HG03064 (cell line): ENCODE data around the gene CNTNAP2.
"Not testable (repeated sequence)": the region's sequence is repeated elsewhere in the genome, so short reads cannot be mapped to it uniquely, and the experiment has no call there.

Experiments
- ATAC-seq: cut with Tn5 transposase; IDR thresholded peaks from one replicate; pipeline ENCODE4 v1.9.1; 2021; ENCODE audit warnings: low read depth; ENCODE audit not compliant: unreplicated experiment

The CNTNAP2 gene

GRCh38 chr7:146146831-146147486, 30.4 kb downstream of the CNTNAP2 start:
- no peak for ATAC-seq

DNA sequence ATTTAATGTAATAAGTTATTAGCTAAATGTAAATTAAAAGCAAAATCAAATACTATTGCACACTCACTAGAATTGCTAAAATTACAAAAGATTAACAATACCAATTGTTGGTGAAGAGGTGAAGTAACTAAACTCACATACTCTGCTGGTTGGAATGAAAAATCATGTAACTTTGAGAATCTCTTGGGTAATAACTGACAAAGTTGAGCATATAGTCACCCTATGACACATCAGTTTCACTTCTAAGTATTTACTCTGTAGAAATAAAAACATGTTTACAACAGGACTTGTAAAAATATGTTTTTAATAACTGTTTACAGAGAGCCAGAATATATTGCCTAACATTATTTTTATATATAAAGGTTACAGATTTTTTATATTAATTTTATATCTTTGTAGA, 33.6 kb downstream of the CNTNAP2 start:
- no peak for ATAC-seq

DNA sequence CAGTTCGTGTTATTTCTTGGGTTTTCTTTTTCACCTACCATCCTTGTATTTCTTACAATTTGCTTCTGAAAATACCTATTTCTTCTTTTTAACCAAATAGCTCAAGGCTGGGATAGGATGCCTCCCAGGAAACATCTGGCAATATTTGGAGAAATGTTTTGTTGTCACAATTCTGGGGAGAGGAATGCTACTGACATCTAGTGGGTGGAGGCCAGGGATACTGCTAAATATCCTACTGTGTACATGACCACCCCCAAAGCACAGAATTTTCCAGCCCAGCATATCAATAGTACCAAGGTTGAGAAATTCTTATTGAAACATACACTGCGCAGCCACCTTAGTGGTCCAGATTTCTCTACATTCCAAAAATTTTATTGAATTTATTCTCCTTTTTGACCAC, 55.5 kb downstream of the CNTNAP2 start:
- no peak for ATAC-seq

DNA sequence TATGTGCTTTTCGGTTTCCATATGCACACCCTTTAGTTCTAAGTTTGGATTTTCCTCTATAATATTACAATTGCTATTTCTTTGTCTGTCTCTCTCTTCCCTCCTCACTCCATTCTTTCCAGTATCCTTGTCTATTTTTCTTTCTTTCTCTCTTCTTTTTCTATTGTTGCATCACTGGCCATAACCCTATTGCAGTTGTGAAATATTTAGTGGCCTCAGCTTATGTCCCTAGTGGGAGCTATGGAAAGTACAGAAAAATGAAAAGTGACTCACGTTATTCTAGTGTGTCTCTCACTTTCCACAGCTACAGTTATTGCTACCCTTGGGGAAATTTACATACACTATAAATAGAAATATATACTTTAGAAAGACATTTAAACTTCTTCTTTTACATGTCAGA, 59.1 kb downstream of the CNTNAP2 start:
- no peak for ATAC-seq

DNA sequence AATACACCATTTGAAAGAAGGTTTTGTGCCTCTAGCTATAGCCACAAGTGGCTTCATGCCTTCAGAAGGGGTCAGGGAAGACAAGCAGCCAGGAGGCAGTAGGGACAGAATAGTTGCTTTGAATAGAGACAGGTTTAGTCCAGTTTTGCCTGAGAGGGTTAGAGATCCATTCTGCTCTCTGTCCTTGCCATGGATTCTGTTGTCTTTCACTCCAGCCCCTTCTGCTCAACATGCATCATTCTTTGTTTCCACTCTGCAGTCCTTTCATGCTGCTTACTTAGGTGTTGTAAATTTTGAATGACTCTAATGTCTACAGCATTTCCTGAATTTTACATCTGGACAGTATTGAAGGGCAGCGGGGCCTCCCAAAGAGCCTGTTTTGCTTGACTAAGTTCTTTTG, 60.3 kb downstream of the CNTNAP2 start:
- no peak for ATAC-seq

GRCh38 chr7:146177301-146177700, 60.7 kb downstream of the CNTNAP2 start:
- ATAC-seq: no peak

DNA sequence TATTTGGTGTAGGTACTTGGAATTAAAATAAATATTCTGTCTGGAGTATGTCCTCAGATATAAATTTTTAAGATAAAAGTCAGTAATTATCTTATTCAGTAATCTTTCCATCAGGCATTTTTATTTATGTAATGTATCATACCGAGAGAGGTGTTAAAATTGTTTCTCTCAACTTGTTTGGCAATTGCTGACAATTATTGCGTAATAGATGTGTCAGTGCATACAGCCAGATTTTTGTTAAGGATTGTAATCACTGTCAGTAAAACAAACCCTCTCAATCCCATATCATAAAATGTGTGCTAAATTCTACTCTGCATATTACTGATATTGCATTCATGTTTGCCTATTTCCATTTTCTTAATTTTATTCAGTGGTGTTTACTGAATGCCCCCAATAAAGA, 69.2 kb downstream of the CNTNAP2 start:
- ATAC-seq: no peak

DNA sequence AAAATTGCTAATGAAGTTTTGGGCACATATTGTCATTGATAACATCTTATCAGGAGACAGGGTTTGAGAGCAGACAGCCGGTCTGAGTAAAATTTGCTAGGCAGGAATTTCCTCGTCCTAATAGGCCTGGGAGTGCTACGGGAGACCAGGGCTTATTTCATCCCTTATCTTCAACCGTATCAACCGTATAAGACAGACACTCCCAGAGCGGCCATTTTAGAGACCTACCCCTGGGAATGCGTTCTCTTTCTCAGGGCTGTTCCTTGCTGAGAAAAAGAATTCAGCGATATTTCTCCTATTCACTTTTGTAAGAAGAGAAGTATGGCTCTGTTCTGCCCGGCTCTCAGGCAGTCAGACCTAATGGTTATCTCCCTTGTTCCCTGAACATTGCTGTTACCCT, 74.8 kb downstream of the CNTNAP2 start:
- not testable (repeated sequence) for ATAC-seq

DNA sequence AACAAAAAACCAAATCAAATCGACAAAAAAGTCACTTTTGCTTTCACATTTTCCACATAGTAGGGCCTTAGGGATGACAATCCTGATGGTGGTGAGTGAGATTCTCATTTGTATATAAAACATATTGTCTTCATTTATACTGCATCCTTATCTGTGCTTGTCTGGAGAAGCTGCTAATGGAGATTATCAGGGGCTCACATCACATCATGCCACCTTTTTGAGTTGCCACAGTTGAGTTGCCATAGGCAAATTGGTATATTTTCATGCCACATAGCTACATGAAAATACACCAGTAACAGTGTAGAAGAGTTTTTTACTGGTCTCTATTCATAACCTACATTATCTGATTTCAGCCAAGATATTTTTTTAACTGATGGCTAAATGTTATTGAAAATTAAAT, 85.3 kb downstream of the CNTNAP2 start:
- ATAC-seq: no peak

DNA sequence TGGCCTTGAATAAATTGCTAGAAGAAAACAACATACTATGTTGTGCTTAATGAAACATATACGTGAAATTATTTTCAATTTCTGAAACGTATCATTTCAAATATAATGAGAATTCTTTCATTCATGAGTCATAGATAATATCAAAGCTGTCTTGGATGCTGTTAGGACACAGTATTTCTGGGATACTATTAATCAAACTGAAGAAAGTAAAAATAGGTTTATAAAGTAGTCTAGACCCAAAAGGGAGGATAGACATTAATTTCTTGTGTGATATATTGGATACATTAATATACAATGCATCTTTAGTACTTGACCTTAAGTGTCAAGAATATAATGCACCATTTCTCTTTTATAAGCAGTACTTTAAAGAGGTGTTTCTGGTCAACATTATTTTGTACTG, 89.7 kb downstream of the CNTNAP2 start:
- ATAC-seq: no peak

DNA sequence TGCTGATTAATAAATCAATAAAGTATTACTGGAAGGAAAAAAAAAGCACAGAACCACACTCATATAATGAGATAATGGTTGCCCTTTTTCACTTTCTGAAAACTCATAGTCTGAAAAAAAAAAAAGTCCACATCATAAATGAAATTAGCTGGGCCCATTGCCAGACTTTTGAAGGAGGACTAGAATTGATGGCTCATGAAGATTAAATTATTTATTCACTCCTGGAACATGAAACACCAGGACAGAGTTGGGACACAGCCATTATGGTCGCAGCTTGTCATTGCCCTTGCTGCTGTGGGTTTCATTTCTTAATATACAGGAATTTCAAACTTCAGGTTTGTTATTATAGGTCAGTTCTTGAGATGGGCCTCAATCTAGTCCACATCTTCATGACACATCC, 91.9 kb downstream of the CNTNAP2 start:
- no peak for ATAC-seq

- ATAC-seq: no peak
These were observed 98.2 kb downstream of the CNTNAP2 start for GRCh38 chr7:146214842-146215241.

DNA sequence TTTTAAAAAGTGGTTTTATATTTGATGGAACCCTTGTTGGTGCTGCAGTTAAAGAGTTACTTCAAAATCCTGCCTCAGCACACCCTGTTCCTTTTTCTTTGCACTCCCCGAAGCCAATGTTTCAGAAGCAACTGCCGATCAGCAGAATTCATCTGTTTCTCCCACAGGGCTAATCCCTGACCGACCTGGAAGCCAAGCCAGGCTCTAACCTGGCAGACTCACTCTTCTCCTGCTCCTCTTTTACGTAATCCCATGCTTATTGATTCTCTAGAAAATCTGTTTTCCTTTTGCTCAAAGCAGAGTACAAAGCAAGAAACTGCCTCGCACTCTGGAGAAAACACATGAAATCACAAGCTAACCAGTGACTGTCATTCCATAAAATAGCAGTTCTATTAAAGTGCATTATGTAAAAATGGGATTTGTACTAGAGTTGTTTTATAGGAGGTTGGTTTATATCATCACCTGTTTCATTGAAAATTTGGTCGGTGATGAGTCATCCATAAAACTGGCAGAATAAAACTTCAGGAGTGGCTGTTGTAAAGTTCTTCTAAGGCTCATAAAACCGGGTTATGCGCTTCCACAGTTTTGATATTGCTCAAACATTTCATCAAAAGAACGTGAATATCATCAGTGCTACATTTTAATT, 99.9 kb downstream of the CNTNAP2 start:
- ATAC-seq: no peak

DNA sequence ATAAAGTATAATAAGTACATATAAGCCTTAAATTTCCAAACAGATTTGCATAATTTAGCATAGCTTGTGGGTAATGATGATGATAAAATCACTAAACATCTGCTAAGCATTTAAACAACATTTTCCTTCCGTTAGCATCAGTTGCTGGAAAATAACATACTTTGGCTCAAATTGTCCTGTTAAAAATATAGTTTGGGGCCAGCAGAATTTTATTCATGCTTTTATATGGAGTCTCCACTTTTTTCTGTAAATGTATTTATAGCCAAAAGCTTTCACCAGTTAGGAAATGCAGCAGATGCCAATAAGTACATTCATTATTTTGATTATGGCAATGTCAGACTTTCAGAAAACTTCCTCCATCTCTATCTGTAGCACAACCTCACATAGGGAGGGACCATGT, 107.2 kb downstream of the CNTNAP2 start:
- no peak for ATAC-seq

GRCh38 chr7:146232604-146233003, 116.0 kb downstream of the CNTNAP2 start:
- no peak for ATAC-seq

GRCh38 chr7:146235195-146235594, 118.6 kb downstream of the CNTNAP2 start:
- no peak for ATAC-seq

GRCh38 chr7:146242661-146243060, 126.1 kb downstream of the CNTNAP2 start:
- no peak for ATAC-seq

DNA sequence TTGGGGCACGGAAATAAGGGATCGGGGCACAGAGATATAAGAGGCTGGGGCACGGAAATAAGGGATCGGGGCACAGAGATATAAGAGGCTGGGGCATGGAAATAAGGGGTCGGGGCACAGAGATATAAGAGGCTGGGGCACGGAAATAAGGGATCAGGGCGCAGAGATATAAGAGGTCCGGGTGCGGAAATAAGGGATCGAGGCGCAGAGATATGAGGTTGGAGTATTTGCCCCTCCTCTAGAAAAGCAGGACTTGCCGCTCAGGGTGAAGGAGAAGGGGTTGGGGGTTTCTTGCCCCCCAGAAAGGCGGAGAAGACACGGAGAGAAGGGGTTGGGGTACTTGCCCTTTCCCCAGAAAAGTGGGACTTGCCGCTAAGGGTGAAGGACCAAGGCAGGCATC, 131.4 kb downstream of the CNTNAP2 start:
- ATAC-seq: not testable (repeated sequence)

DNA sequence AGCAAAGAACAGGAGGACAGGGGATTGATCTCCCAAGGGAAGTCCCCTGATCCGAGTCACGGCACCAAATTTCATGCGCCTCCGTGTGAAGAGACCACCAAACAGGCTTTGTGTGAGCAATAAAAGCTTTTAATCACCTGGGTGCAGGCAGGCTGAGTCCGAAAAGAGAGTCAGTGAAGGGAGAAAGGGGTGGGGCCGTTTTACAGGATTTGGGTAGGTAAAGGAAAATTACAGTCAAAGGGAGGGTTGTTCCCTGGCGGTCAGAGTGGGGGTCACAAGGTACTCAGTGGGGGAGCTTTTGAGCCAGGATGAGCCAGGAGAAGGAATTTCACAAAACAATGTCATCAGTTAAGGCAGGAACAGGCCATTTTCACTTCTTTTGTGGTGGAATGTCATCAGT, 132.1 kb downstream of the CNTNAP2 start:
- ATAC-seq: not testable (repeated sequence)

DNA sequence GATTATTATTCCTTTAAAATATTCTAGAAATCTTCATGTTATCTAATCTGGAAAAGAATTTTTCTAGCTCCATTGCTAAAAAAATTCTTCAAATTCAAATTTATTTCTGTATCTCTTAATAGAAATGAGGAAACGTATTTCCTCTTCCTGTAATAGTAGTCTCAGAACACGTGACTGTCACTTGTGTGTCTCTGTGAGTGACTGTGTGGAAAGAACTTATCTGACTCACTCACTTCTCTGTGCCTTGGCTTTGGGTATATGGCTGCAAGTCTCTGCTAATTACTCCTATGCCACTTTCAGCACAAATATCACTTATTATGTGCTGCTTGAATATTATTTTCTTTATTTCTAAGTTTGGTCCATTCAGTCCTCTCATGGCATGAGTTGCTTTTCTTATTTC, 132.7 kb downstream of the CNTNAP2 start:
- ATAC-seq: no peak

- ATAC-seq: no peak
These were observed 139.0 kb downstream of the CNTNAP2 start for GRCh38 chr7:146255609-146256008.

DNA sequence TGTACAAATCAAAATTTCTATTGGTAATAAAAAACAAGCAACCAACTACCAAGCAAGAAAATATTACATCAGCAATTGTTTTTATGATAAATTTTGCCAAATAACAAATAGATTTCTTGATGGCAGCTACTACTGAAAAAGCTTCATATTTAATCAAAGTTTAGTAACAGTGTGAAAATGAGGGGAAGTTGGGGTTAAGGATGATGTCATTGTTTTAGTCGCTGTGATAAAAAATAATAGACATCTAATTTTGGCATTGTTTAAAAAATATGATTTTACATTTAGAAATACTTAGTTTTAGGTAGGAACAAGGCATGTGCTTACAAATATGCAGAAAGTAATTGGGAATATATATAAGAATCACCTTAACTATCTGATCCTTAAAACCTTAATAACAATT, 145.9 kb downstream of the CNTNAP2 start:
- ATAC-seq: no peak

DNA sequence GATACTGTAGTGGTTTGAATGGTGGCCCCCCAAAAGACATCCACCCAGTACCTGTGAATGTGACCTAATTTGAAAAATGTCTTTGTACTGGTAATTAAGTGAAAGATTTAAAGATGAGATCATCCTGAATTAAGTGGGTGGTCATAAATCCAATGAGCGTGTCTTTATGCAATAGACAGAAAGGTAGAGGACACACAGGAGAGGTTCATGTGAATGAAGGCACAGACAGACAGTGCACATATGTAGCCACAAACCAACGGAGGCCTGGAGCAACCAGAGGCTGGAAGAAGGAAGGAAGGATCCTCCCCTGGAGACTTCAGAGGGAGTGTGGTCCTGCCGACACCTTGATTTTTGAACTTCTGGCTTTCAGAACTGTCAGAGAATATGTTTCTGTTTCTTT, 160.3 kb downstream of the CNTNAP2 start:
- ATAC-seq: no peak
